SK-N-SH (cell line): Measurements from ENCODE around the gene PIGM. TPM values are rescaled to one million over a fixed set of nuclear protein-coding genes. Genes with fewer than 3 reads are reported as not detected.

Experiments
- CTCF ChIA-PET: fragments of 300-600, 350-600 bp; formaldehyde crosslinking; extraction: SDS; loops from one replicate; lab custom pipeline; 2021; lab: Yijun Ruan, JAX
- POLR2A ChIA-PET: fragments of 350-600 bp; sonication (Branson Sonifier 250); formaldehyde crosslinking; extraction: SDS; loops from one replicate; lab custom pipeline; 2020; ENCODE audit warnings: antibody characterized with exemption, inconsistent platforms; lab: Yijun Ruan, JAX
- DNase-seq: peaks from one replicate; pipeline ENCODE4 v3.0.0; 2012
- H2AFZ ChIP-seq: fragments of 200-600 bp; sonication (generic); 2 replicates; pipeline ENCODE4 v1.8.1; 2016; ENCODE audit warnings: antibody characterized with exemption, mild to moderate bottlenecking, low read depth
- H3F3A ChIP-seq: fragments of 200-600 bp; sonication (generic); replicated peaks from 2 replicates; pipeline ENCODE3; 2016; ENCODE audit warnings: antibody characterized with exemption, mild to moderate bottlenecking; ENCODE audit not compliant: insufficient read depth
- H3K27ac ChIP-seq, 2 experiments: fragments of 200-500 bp in 1 of 2; fragments of 200-600 bp in 1 of 2; sonication (Bioruptor generic) in 1 of 2; sonication (generic), shearing (Covaris generic) in 1 of 2; 2 replicates each; pipeline versions ENCODE4 v1.5.1 to v1.6.1; 2014 to 2016; ENCODE audit warnings: low read depth in 2 of 2, inconsistent platforms in 1 of 2, low read length in 1 of 2, mild to moderate bottlenecking in 1 of 2, mixed read lengths in 1 of 2
- H3K27me3 ChIP-seq: fragments of 200-600 bp; sonication (generic), shearing (Covaris generic); 2 replicates; pipeline ENCODE4 v1.6.1; 2016; ENCODE audit warnings: mixed run types; ENCODE audit not compliant: insufficient read depth
- H3K36me3 ChIP-seq, 2 experiments: fragments of 200-500 bp in 1 of 2; fragments of 200-600 bp in 1 of 2; sonication (Bioruptor generic) in 1 of 2; sonication (generic) in 1 of 2; replicated peaks in 1 of 2; 2 replicates each; pipeline versions ENCODE3 to v1.5.1; 2014 to 2016; ENCODE audit warnings: low read length in 1 of 2, mild to moderate bottlenecking in 1 of 2; ENCODE audit not compliant: insufficient read depth in 2 of 2, control insufficient read depth in 1 of 2
- H3K4me1 ChIP-seq, 2 experiments: fragments of 200-500 bp in 1 of 2; fragments of 200-600 bp in 1 of 2; sonication (Bioruptor generic) in 1 of 2; sonication (generic), shearing (Covaris generic) in 1 of 2; 2 replicates each; pipeline versions ENCODE4 v1.5.1 to v1.6.1; 2014 to 2016; ENCODE audit warnings: low read depth in 1 of 2, low read length in 1 of 2, mixed run types in 1 of 2; ENCODE audit not compliant: insufficient read depth in 2 of 2, control insufficient read depth in 1 of 2
- H3K4me2 ChIP-seq: fragments of 200-600 bp; sonication (generic), shearing (Covaris generic); 2 replicates; pipeline ENCODE4 v1.6.1; 2017; ENCODE audit warnings: mixed run types
- H3K4me3 ChIP-seq, 2 experiments: fragments of 200-500 bp in 1 of 2; fragments of 200-600 bp in 1 of 2; sonication (Bioruptor generic) in 1 of 2; sonication (generic), shearing (Covaris generic) in 1 of 2; 2 replicates each; pipeline versions ENCODE4 v1.5.1 to v1.8.1; 2014 to 2016; ENCODE audit warnings: low read depth in 2 of 2, inconsistent platforms in 1 of 2, low read length in 1 of 2, mild to moderate bottlenecking in 1 of 2, mixed read lengths in 1 of 2, moderate library complexity in 1 of 2
- H3K79me2 ChIP-seq: fragments of 200-600 bp; sonication (generic); 2 replicates; pipeline ENCODE4 v1.8.1; 2017; ENCODE audit warnings: mild to moderate bottlenecking; ENCODE audit not compliant: insufficient read depth
- H3K9ac ChIP-seq: fragments of 200-600 bp; sonication (generic); 2 replicates; pipeline ENCODE4 v1.6.1; 2017; ENCODE audit warnings: mixed run types
- H3K9me2 ChIP-seq: fragments of 200-600 bp; sonication (generic); 2 replicates; pipeline ENCODE4 v1.6.1; 2017; ENCODE audit warnings: mixed run types
- H3K9me3 ChIP-seq: fragments of 200-600 bp; sonication (generic); 2 replicates; pipeline ENCODE4 v1.6.1; 2017; ENCODE audit warnings: mixed run types, mild to moderate bottlenecking, moderate library complexity
- H4K20me1 ChIP-seq: fragments of 200-600 bp; sonication (generic); 2 replicates; pipeline ENCODE4 v1.6.1; 2017; ENCODE audit warnings: mild to moderate bottlenecking, mixed run types; ENCODE audit not compliant: insufficient read depth
- CHD2 ChIP-seq: fragments of 150-350 bp; IDR thresholded peaks from 2 replicates; pipeline ENCODE4 v1.6.1; 2018; ENCODE audit warnings: low read length; ENCODE audit not compliant: partially characterized antibody
- EP300 ChIP-seq, 2 experiments: IDR thresholded peaks; 2 replicates each; pipeline versions ENCODE4 v1.4.0 to v1.6.1; 2012; ENCODE audit warnings: borderline replicate concordance in 1 of 2, low read depth in 1 of 2, low read length in 1 of 2
- EZH2phosphoT487 ChIP-seq: fragments of 200-600 bp; sonication (generic); IDR thresholded peaks from 2 replicates; pipeline ENCODE4 v1.6.1; 2017; ENCODE audit warnings: low read depth, mixed run types, mild to moderate bottlenecking, antibody characterized with exemption, moderate library complexity, borderline replicate concordance
- GABPA ChIP-seq: IDR thresholded peaks from 2 replicates; pipeline ENCODE4 v1.4.0; 2012; ENCODE audit warnings: low read depth, mild to moderate bottlenecking
- IRF3 ChIP-seq: fragments of 150-350 bp; IDR thresholded peaks from 2 replicates; pipeline ENCODE4 v1.6.1; 2016; ENCODE audit warnings: mild to moderate bottlenecking, low read depth, low read length
- JUND ChIP-seq: IDR thresholded peaks from 2 replicates; pipeline ENCODE4 v1.4.0; 2012
- MEF2A ChIP-seq: IDR thresholded peaks from 2 replicates; pipeline ENCODE4 v1.4.0; 2012; ENCODE audit warnings: low read depth, borderline replicate concordance
- MXI1 ChIP-seq: IDR thresholded peaks from 2 replicates; pipeline ENCODE4 v1.6.1; 2012; ENCODE audit warnings: mild to moderate bottlenecking, low read depth, low read length, improper control_type of control experiment
- PBX3 ChIP-seq: IDR thresholded peaks from 2 replicates; pipeline ENCODE4; 2012
- RAD21 ChIP-seq: IDR thresholded peaks from 2 replicates; pipeline ENCODE4 v1.6.1; 2012; ENCODE audit warnings: mild to moderate bottlenecking, low read length
- REST ChIP-seq: IDR thresholded peaks from 2 replicates; pipeline ENCODE4 v1.6.1; 2012; ENCODE audit warnings: mild to moderate bottlenecking, low read depth, low read length, moderate library complexity
- RFX5 ChIP-seq: IDR thresholded peaks from 2 replicates; pipeline ENCODE4 v1.6.1; 2012; ENCODE audit warnings: mild to moderate bottlenecking, improper control_type of control experiment, low read length
- SMC3 ChIP-seq: IDR thresholded peaks from 2 replicates; pipeline ENCODE4 v1.6.1; 2012; ENCODE audit warnings: low read depth, low read length, improper control_type of control experiment
- TCF12 ChIP-seq: IDR thresholded peaks from 2 replicates; pipeline ENCODE4 v1.4.0; 2012
- YY1 ChIP-seq: IDR thresholded peaks from 2 replicates; pipeline ENCODE4 v1.4.0; 2012; ENCODE audit warnings: low read depth, mild to moderate bottlenecking
- ZBTB33 ChIP-seq: IDR thresholded peaks from 2 replicates; pipeline ENCODE4 v1.4.0; 2012; ENCODE audit warnings: low read depth, borderline replicate concordance
- WGBS: methylation state at CpG from one replicate; pipeline ENCODE4 v1.1.6; 2017; ENCODE audit warnings: low lambda C conversion rate; 5-methylcytosine and 5-hydroxymethylcytosine counted together
- polyA plus RNA-seq, 3 experiments: library from polyadenylated mRNA; depleted of rRNA; stranded (reverse); fragments of >200 nt; gene quantifications; 2 replicates each; pipeline ENCODE4 v1.2.3, GENCODE V29; 2012

PIGM gene
- polyA plus RNA-seq, 1 of the 3 experiments (the other 2 are of a cell fraction) = 4.0 TPM

- WGBS = 8% methylated on average over 3 of the region's 3 CpGs
- no peaks in the 10 kb centered on the region for H3K79me2 ChIP-seq
- H3K4me1 ChIP-seq = no peaks in the 10 kb centered on the region
- CTCF ChIA-PET = no interaction called here
- H3K27me3 ChIP-seq = peaks cover 59% of the 10 kb centered on the region; the same call in 1 of the 2 replicates
- no peak overlapping the region for H3K9ac ChIP-seq
- H4K20me1 ChIP-seq = no peaks in the 10 kb centered on the region
- no peak overlapping the region for H2AFZ ChIP-seq
- no peaks in the 10 kb centered on the region for H3K9me3 ChIP-seq
- no peaks in the 10 kb centered on the region for H3F3A ChIP-seq
- no peak for DNase-seq
- no peaks in the 10 kb centered on the region for H3K36me3 ChIP-seq
- H3K4me2 ChIP-seq = no peak overlapping the region
- H3K9me2 ChIP-seq = no peaks in the 10 kb centered on the region
- no peak overlapping the region for H3K4me3 ChIP-seq
- H3K27ac ChIP-seq = no peak overlapping the region
- POLR2A ChIA-PET = no interaction called here
- TF ChIP-seq MEF2A (no peak), JUND (no peak), MXI1 (no peak), IRF3 (no peak), YY1 (no peak), CHD2 (no peak), EP300 (IDR thresholded peaks at IDR 0.05; ENCODE audit: borderline replicate concordance in 1 of 2, low read depth in 1 of 2, low read length in 1 of 2) (no peak), SMC3 (no peak), TCF12 (no peak), PBX3 (no peak), RAD21 (no peak), REST (no peak), GABPA (no peak)
These were observed 52.5 kb downstream of the PIGM start for GRCh38 chr1:159979257-159979656.

- no peaks in the 10 kb centered on the region for H4K20me1 ChIP-seq
- no peaks in the 10 kb centered on the region for H3K9me2 ChIP-seq
- no peak for DNase-seq
- H3K4me3 ChIP-seq = no peak overlapping the region
- H3K4me1 ChIP-seq = no peaks in the 10 kb centered on the region
- H3K36me3 ChIP-seq = no peaks in the 10 kb centered on the region
- WGBS = 0% methylated on average over 2 of the region's 2 CpGs
- ChIA-PET CTCF (interaction anchor here (1.2 to 2.6 kb wide), 3 partner anchors 28 to 32 kb away, joined by 3 to 8 read pairs (median 6); partner anchors contain the start of gene IGSF9), POLR2A (no interaction called here)
- H3K27ac ChIP-seq = no peak overlapping the region
- H3K27me3 ChIP-seq = peaks cover 69% of the 10 kb centered on the region; the same call in 1 of the 2 replicates
- H3F3A ChIP-seq = no peaks in the 10 kb centered on the region
- H2AFZ ChIP-seq = no peak overlapping the region
- no peak overlapping the region for H3K9ac ChIP-seq
- no peaks in the 10 kb centered on the region for H3K79me2 ChIP-seq
- H3K9me3 ChIP-seq = no peaks in the 10 kb centered on the region
- H3K4me2 ChIP-seq = no peak overlapping the region
- TF ChIP-seq EZH2phosphoT487 = no peak
- no peak for TF ChIP-seq REST
- TF ChIP-seq EP300 (IDR thresholded peaks at IDR 0.05; ENCODE audit: borderline replicate concordance in 1 of 2, low read depth in 1 of 2, low read length in 1 of 2) = no peak
- no peak for TF ChIP-seq RAD21
- TF ChIP-seq ZBTB33 = no peak
- no peak for TF ChIP-seq GABPA
- TF ChIP-seq RFX5 = no peak
These were observed 53.7 kb downstream of the PIGM start for GRCh38 chr1:159978107-159978398.
